GM18520 (cell line): Measurements from ENCODE around the gene NBR1.
"Not testable (repeated sequence)": the region's sequence is repeated elsewhere in the genome, so short reads cannot be mapped to it uniquely, and the experiment has no call there.

Source experiments
- ATAC-seq: cut with Tn5 transposase; IDR thresholded peaks from one replicate; pipeline ENCODE4 v1.9.1; 2021; ENCODE audit not compliant: unreplicated experiment

The NBR1 gene

DNA sequence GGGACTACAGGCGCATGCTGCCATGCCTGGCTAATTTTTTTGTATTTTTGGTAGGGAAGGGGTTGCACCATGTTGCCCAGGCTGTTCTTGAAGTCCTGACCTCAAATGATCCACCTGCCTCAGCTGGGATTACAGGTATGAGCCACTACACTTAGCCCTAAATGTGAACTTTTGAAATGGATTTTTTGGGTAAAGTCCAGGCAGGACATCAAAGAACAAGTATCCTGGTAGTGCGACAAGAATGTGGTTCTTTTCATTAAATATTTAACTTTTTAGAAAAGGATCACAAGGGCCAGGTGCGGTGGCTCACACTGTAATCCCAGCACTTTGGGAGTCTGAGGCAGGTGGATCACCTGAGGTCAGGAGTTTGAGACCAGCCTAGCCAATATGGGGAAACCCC is 15.3 kb upstream of the NBR1 start:
- ATAC-seq: no peak

DNA sequence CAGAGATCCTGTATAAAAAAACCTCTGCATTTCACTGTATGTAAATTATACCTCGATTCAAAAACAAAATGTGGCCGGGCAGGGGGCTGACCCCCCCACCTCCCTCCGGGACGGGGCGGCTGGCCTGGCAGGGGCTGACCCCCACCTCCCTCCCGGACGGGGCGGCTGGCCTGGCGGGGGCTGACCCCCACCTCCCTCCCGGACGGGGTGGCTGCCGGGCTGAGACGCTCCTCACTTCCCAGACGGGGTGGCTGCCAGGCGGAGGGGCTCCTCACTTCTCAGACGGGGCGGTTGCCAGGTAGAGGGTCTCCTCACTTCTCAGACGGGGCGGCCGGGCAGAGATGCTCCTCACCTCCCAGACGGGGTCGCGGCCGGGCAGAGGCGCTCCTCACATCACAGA is 11.8 kb upstream of the NBR1 start:
- ATAC-seq: not testable (repeated sequence)

- ATAC-seq: not testable (repeated sequence)
Measured at GRCh38 chr17:43159957-43160356, 11.1 kb upstream of the NBR1 start.

DNA sequence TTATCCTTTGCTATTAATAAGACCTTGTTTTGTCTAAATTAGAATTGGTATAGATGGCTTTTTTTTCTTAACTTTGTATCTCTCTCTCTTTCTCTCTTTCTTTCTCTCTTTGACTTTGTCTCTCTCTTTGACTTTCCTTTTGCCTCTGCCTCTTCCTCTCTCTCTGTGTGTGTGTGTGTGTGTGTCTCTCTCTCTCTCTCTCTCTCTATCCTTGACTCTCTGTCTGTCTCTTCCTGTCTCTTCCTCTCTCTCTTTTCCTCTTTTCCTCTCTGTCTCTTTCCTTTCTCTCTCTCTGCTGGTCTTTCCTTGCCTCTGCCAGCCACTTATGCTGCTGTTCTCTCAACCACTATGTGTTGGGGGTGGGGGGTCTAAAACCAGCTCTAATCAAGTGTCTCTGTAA is 5.0 kb upstream of the NBR1 start:
- not testable (repeated sequence) for ATAC-seq

- no peak for ATAC-seq
Measured at GRCh38 chr17:43169561-43170139, 1.4 kb upstream of the NBR1 start.

GRCh38 chr17:43170140-43170765 is 761 bp upstream of the NBR1 start:
- ATAC-seq: peak; percentile 57

DNA sequence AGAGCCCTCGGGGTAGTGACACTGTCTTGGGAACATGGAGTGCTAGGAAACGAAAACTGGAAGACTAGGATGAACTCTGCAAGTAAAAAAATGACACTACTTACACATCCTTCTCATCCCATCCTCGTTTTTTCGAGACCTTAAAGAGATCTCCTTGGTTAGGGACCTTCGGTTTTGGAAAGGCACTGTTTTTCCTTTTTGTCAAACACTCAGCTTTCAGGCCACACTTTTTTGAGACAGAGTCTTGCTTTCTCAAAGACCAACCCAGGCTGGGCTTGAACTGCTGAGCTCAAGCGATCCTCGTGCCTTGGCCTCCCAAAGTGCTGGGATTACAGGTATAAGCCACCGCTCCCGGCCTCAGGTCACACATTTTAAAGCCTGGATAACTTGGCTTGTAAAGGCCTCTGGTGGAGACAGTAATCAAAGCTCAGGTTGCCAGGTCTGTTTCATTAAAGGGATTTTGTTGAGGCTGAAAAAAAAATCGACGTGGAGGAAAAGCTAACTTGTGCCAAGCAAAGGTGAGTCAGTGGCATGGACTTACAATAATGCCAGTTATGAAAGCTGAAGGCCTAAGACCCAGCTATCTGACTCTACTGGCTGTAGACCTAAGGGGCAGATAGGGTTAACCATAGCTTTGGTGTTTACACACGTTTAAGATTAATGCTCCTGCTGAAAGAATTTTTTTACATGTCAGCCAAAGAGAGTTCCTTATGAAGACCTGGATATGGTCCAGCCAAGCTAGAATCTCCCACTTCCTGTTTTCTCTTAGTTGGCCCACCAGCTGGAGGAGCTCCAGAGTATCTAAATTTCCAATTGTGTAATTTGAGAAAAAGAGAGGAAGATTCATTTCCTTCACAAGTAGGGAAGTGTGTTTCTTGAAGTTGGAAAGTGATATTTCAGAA is 823 bp downstream of the NBR1 start:
- no peak for ATAC-seq

- no peak for ATAC-seq
Measured at GRCh38 chr17:43175213-43176118, 4.5 kb downstream of the NBR1 start.

GRCh38 chr17:43176119-43176570 is 5.1 kb downstream of the NBR1 start:
- ATAC-seq: no peak

DNA sequence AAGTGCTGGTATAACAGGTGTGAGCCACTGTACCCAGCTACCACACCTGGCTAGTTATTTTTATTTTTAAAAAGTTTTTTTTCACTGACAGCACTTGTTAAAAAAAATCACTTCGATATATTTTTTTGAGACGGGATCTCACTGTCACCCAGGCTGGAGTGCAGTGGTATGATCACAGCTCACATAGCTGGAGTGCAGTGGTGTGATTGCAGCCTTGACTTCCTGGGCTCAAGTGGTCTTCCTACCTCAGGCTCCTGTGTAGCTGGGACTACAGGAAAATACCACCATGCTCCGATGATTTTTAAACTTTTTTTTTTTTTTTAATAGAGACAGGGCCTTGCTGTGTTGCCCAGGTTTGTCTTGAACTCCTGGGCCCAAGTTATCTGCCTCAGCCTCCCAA is 12.9 kb downstream of the NBR1 start:
- no peak for ATAC-seq

- ATAC-seq: not testable (repeated sequence)
Measured at GRCh38 chr17:43186656-43187055, 15.6 kb downstream of the NBR1 start.

GRCh38 chr17:43193251-43193650 is 22.2 kb downstream of the NBR1 start:
- no peak for ATAC-seq

GRCh38 chr17:43199633-43200032 is 28.6 kb downstream of the NBR1 start:
- no peak for ATAC-seq

DNA sequence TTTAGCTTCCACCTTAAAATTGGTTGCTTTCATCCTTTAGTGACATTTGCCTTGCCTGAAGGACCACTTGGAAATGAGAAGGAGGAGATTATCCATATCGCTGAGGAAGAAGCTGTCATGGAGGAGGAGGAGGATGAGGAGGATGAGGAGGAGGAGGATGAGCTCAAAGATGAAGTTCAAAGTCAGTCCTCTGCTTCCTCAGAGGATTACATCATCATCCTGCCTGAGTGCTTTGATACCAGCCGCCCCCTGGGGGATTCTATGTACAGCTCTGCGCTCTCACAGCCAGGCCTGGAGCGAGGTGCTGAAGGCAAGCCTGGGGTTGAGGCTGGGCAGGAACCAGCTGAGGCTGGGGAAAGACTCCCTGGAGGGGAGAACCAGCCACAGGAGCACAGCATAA is 29.1 kb downstream of the NBR1 start:
- ATAC-seq: no peak

DNA sequence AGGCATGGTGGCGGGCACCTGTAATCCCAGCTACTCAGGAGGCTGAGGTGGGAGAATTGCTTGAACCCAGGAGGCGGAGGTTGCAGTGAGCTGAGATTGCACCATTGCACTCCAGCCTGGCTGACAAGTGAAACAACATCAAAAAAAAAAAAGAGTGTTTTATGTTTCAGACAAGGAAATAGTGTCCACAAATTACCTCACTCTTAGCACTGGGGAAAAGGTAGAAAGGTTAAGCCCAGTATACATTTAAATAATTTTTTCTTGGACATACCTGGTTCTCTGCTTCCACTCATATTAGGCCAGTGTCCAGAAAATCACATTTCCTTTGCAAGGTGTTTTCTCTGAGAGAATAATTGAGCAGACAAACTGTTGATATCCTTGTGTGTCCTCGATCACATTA is 32.0 kb downstream of the NBR1 start:
- not testable (repeated sequence) for ATAC-seq

DNA sequence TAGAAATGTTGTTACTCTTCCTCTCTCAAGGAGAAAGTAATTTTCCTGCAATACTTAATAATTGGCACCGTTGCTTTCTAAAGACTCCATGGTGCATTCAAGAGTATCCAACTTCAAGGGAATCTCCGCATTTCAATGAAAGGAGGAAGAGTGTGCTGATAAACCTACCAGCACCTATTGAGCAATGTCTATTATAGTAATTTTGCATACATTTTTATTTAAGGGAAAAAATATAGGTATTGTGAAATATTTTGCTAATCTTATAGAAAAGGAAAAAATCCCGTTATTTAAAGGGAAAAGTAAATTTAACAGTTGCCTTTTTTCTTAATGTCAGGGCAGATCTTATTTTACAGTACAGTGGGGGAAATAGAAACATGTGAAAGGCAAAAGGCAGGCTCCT is 39.6 kb downstream of the NBR1 start:
- ATAC-seq: no peak

DNA sequence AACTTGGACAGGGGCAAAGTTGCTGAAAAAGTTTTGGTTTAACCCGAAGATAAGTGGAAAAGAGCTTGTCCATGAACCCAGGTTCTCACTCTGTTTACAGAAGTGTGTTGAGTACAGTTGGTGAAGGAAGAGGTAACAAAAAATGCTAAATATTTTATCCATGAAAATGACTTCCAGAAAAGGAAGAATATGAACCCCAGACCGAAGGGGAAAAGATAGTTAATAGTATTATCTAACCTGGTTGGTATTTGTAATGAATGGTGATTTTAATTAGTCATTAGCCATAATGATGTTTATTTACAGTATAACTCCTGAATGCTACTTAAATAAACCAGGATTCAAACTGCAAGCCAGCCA is 40.1 kb downstream of the NBR1 start:
- ATAC-seq: no peak

GRCh38 chr17:43211480-43212402 is 40.7 kb downstream of the NBR1 start, which contains the start of gene TMEM106A:
Gene TMEM106A, plus strand, starts transcription at chr17:43211875. Its CDS starts 1,167 bp downstream, at chr17:43213042.
- ATAC-seq: peak; percentile 52

DNA sequence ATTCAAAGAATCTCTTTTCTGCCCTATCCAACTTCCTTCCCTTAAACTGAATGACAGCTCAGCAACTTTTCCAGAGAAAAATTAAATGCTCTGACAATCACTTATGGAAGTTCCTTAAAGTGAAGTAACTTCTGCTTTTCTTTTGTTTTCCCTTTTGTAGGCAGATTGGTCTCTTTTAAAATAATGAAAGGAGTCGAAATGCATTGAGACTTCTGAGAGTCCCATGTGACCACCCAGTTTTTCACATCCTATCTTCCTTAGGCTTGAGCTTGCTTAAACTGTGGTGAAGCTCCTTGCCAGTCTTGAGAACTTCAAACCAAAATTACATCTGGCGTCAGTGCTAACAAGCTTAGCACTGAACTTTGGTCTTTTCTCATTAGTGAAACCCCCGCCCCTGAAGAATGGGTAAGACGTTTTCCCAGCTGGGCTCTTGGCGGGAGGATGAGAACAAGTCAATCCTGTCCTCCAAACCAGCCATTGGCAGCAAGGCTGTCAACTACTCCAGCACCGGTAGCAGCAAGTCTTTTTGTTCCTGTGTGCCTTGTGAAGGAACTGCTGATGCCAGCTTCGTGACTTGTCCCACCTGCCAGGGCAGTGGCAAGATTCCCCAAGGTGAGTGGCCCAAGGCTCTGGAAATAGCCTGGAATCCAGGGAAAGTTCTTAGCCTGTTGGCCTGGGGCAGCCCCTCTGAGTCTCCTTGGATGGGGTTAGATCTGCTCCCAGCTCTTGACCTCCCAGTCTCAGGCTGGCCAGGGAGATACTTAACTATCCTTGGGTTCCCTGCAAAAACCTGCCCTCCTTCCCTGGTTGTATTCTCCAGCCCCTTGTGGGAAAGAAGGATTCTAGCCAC is 41.9 kb downstream of the NBR1 start:
- ATAC-seq: no peak
